Measurements from ENCODE around the gene RPS13.

Gene RPS13

DNA sequence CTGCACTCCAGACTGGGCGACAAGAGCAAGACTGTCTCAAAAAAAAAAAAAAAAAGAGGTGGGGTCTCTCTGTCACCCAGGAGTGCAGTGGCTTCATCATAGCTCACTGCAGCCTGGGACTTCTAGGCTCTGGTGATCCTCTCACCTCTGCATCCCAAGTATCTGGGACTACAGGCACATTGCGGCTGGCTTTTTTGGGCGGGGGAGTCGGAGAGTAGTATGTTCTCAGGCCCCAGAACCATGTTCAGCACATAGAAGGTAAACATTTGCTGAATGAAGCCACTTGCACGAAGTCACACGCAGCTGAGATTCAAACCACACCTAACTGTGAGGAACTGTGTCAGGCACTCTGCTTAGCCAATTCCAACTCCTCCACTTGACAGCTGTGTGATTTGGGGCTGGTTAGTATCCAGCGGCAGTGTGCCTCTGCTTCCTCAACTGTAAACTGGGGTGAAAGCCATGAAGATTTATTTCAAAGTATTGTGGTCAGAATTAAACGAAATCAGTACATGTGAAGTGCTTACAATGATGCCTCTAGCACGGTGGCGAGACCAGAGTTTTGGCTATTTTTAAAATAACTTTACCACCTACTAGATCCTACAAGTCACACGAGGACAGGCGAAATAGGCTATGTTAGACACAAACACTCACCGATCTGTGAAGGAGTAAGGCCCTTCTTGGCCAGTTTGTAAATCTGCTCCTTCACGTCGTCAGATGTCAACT, 789 bp downstream of the RPS13 start:
- Histone ChIP-seq H3K9me3 (ENCODE audit: severe bottlenecking) (no peaks in the 10 kb centered on the region), H3K27ac (ENCODE audit: poor library complexity, severe bottlenecking) (peak overlapping the region; percentile 63), H3K4me1 (ENCODE audit: insufficient read depth, poor library complexity, severe bottlenecking) (peaks cover 10% of the 10 kb centered on the region), H3K36me3 (ENCODE audit: low read depth) (peaks cover 44% of the 10 kb centered on the region), H3K4me3 (ENCODE audit: severe bottlenecking) (peak overlapping the region; percentile 87), H3K27me3 (ENCODE audit: insufficient read depth, poor library complexity, severe bottlenecking) (no peaks in the 10 kb centered on the region)
- TF ChIP-seq, protein P1, sequence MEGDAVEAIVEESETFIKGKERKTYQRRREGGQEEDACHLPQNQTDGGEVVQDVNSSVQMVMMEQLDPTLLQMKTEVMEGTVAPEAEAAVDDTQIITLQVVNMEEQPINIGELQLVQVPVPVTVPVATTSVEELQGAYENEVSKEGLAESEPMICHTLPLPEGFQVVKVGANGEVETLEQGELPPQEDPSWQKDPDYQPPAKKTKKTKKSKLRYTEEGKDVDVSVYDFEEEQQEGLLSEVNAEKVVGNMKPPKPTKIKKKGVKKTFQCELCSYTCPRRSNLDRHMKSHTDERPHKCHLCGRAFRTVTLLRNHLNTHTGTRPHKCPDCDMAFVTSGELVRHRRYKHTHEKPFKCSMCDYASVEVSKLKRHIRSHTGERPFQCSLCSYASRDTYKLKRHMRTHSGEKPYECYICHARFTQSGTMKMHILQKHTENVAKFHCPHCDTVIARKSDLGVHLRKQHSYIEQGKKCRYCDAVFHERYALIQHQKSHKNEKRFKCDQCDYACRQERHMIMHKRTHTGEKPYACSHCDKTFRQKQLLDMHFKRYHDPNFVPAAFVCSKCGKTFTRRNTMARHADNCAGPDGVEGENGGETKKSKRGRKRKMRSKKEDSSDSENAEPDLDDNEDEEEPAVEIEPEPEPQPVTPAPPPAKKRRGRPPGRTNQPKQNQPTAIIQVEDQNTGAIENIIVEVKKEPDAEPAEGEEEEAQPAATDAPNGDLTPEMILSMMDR (IDR thresholded peaks at IDR 0.05; ENCODE audit: poor library complexity, severe bottlenecking), result no peak
- DNase-seq (ENCODE audit: low spot score), result no peak
- no peak for ATAC-seq (ENCODE audit: low read depth)

GRCh38 chr11:17075506-17075905, 2.0 kb downstream of the RPS13 start:
- H3K27me3 ChIP-seq (ENCODE audit: insufficient read depth, poor library complexity, severe bottlenecking), result no peaks in the 10 kb centered on the region
- ATAC-seq (ENCODE audit: low read depth), result no peak
- TF ChIP-seq, protein P1 (IDR thresholded peaks at IDR 0.05; ENCODE audit: poor library complexity, severe bottlenecking), result no peak
- peak overlapping the region; percentile 63 for H3K27ac ChIP-seq (ENCODE audit: poor library complexity, severe bottlenecking)
- no peak for DNase-seq (ENCODE audit: low spot score)
- H3K4me1 ChIP-seq (ENCODE audit: insufficient read depth, poor library complexity, severe bottlenecking), result peaks cover 10% of the 10 kb centered on the region
- H3K36me3 ChIP-seq (ENCODE audit: low read depth), result peaks cover 44% of the 10 kb centered on the region
- H3K4me3 ChIP-seq (ENCODE audit: severe bottlenecking), result no peak overlapping the region
- no peaks in the 10 kb centered on the region for H3K9me3 ChIP-seq (ENCODE audit: severe bottlenecking)

- TF ChIP-seq, protein P1 (IDR thresholded peaks at IDR 0.05; ENCODE audit: poor library complexity, severe bottlenecking), result no peak
- Histone ChIP-seq H3K4me3 (ENCODE audit: severe bottlenecking) (no peak overlapping the region), H3K9me3 (ENCODE audit: severe bottlenecking) (no peaks in the 10 kb centered on the region), H3K27ac (ENCODE audit: poor library complexity, severe bottlenecking) (no peak overlapping the region), H3K36me3 (ENCODE audit: low read depth) (peaks cover 48% of the 10 kb centered on the region), H3K4me1 (ENCODE audit: insufficient read depth, poor library complexity, severe bottlenecking) (peaks cover 10% of the 10 kb centered on the region), H3K27me3 (ENCODE audit: insufficient read depth, poor library complexity, severe bottlenecking) (no peaks in the 10 kb centered on the region)
- ATAC-seq (ENCODE audit: low read depth) (no peak), DNase-seq (ENCODE audit: low spot score) (no peak)
Measured at GRCh38 chr11:17073370-17074027, 4.0 kb downstream of the RPS13 start.

GRCh38 chr11:17067417-17067816, 10.1 kb downstream of the RPS13 start:
- no peaks in the 10 kb centered on the region for H3K9me3 ChIP-seq (ENCODE audit: severe bottlenecking)
- no peaks in the 10 kb centered on the region for H3K4me1 ChIP-seq (ENCODE audit: insufficient read depth, poor library complexity, severe bottlenecking)
- TF ChIP-seq, protein P1 (IDR thresholded peaks at IDR 0.05; ENCODE audit: poor library complexity, severe bottlenecking), result no peak

GRCh38 chr11:17066691-17067090, 10.8 kb downstream of the RPS13 start:
- TF ChIP-seq, protein P1 (IDR thresholded peaks at IDR 0.05; ENCODE audit: poor library complexity, severe bottlenecking), result no peak
- no peak overlapping the region for H3K4me3 ChIP-seq (ENCODE audit: severe bottlenecking)
- H3K27me3 ChIP-seq (ENCODE audit: insufficient read depth, poor library complexity, severe bottlenecking), result no peaks in the 10 kb centered on the region
- ATAC-seq (ENCODE audit: low read depth), result no peak
- no peaks in the 10 kb centered on the region for H3K4me1 ChIP-seq (ENCODE audit: insufficient read depth, poor library complexity, severe bottlenecking)
- no peak for DNase-seq (ENCODE audit: low spot score)
- 0 out of 2 replicates have a peak, but pooled peaks cover 4% of the 10 kb centered on the region for H3K36me3 ChIP-seq (ENCODE audit: low read depth)
- H3K9me3 ChIP-seq (ENCODE audit: severe bottlenecking), result no peaks in the 10 kb centered on the region
- no peak overlapping the region for H3K27ac ChIP-seq (ENCODE audit: poor library complexity, severe bottlenecking)

More at GRCh38 chr11:17067417-17067816, 10.1 kb downstream of the RPS13 start:
- no peak overlapping the region for H3K27ac ChIP-seq (ENCODE audit: poor library complexity, severe bottlenecking)
- ATAC-seq (ENCODE audit: low read depth), result no peak
- H3K27me3 ChIP-seq (ENCODE audit: insufficient read depth, poor library complexity, severe bottlenecking), result no peaks in the 10 kb centered on the region
- H3K4me3 ChIP-seq (ENCODE audit: severe bottlenecking), result no peak overlapping the region
- H3K36me3 ChIP-seq (ENCODE audit: low read depth), result 0 out of 2 replicates have a peak, but pooled peaks cover 4% of the 10 kb centered on the region
- DNase-seq (ENCODE audit: low spot score), result no peak
